Adrenal gland (tissue), 12 donors: ENCODE measurements around the gene IFNGR2. TPM values are rescaled to one million over a fixed set of nuclear protein-coding genes. Genes with fewer than 3 reads are reported as not detected.
"Not testable (repeated sequence)": the region's sequence is repeated elsewhere in the genome, so short reads cannot be mapped to it uniquely, and the experiment has no call there.

ENCODE experiments used
- DNase-seq, 7 donors: peaks; one replicate each; pipeline ENCODE4 v3.0.0-alpha.2; 2019 to 2020
- H3K27ac ChIP-seq, 5 donors: fragments of 200-600 bp; sonication (generic) in 4 of 5; 1 replicate in 3 of 5; 2 replicates in 2 of 5; pipeline versions ENCODE4 v1.5.1 to v1.8.0; 2016 to 2020; ENCODE audit warnings: mild to moderate bottlenecking in 1 of 5
- H3K27me3 ChIP-seq: fragments of 200-600 bp; 2 replicates; pipeline ENCODE4 v1.8.0; 2021
- H3K36me3 ChIP-seq, 2 donors: fragments of 200-600 bp; replicated peaks in 1 of 2; 1 replicate in 1 of 2; 2 replicates in 1 of 2; pipeline versions ENCODE4 v1.5.1 to v1.8.0; 2018 to 2022
- H3K4me1 ChIP-seq, 2 donors: fragments of 200-600 bp; replicated peaks in 1 of 2; 1 replicate in 1 of 2; 2 replicates in 1 of 2; pipeline versions ENCODE4 v1.5.1 to v1.8.0; 2018 to 2021
- H3K4me3 ChIP-seq, 4 donors: fragments of 200-600 bp; sonication (generic) in 3 of 4; one replicate each; pipeline ENCODE4 v1.5.1; 2016 to 2018
- H3K9me3 ChIP-seq, 3 donors: fragments of 200-600 bp; sonication (generic) in 1 of 3; replicated peaks in 1 of 3; 1 replicate in 2 of 3; 2 replicates in 1 of 3; pipeline versions ENCODE4 v1.5.1 to v1.8.0; 2016 to 2021
- POLR2A ChIP-seq, 2 donors: fragments of 450-650 bp; IDR thresholded peaks; one replicate each; pipeline ENCODE4 v1.6.1; 2017; ENCODE audit warnings: antibody characterized with exemption in 2 of 2, mild to moderate bottlenecking in 2 of 2, moderate library complexity in 1 of 2
- WGBS, 4 donors: extraction: QIAGEN DNeasy Blood & Tissue Kit in 2 of 4; methylation state at CpG; one replicate each; pipeline versions ENCODE4 v1.1.5 to v1.1.7; 2013 to 2017; 5-methylcytosine and 5-hydroxymethylcytosine counted together
- intact Hi-C, 2 donors: fragments of 100-400 bp; cut with DNase I; formaldehyde crosslinking; loops; one replicate each; pipeline versions ENCODE4 v1.14.1 to v1.15.0; 2022 to 2023
- polyA plus RNA-seq, 3 donors: library from polyadenylated mRNA; stranded (reverse); fragments of 200-250 nt in 2 of 3; fragments of 350-450 nt in 1 of 3; fragmentation: Illumina TruSeq in 1 of 3; extraction: RNeasy Lipid Tissue Mini Kit (QIAGEN cat#74804) in 1 of 3; gene quantifications; one replicate each; pipeline ENCODE4 v1.2.3, GENCODE V29; 2013 to 2014
- total RNA-seq, 9 donors: library from RNA; depleted of rRNA in 4 of 9; stranded (reverse); fragments of >200 nt in 4 of 9; fragments of 120-200 nt in 1 of 9; fragmentation: NEBNext Ultra II Directional in 1 of 9; extraction: Animal tissue kit (Norgen Biotek cat#: 25700) in 1 of 9; gene quantifications; one replicate each; pipeline versions ENCODE4 v1.1.0 to v1.2.4, GENCODE V29; 2013 to 2023
- TF ChIP-seq, protein P1 (sequence below), 6 experiments: fragments of 450-650 bp in 4 of 6; fragments of 200-600 bp in 2 of 6; sonication (generic) in 1 of 6; IDR thresholded peaks; 1 replicate in 5 of 6; 2 replicates in 1 of 6; pipeline versions ENCODE4 v1.5.1 to v1.8.0; 2016 to 2021; ENCODE audit warnings: antibody characterized with exemption in 6 of 6, mild to moderate bottlenecking in 2 of 6, moderate library complexity in 1 of 6
- donor health status: healthy with polysubstance abuse.
- donor health status: Bipolar disorder and iron deficiency.
- donor health status: DM: yes; HTN: yes; CAD: no.
- donor health status: DM: no; HTN: no; CAD: no.
- donor health status: DM: no; HTN: no; CAD: no.
- donor health status: DM: yes; HTN: yes; CAD: no.

IFNGR2 gene
- total and polyA plus RNA-seq, 12 donors = 44.5 to 87.4 (median 59.4) TPM

DNA sequence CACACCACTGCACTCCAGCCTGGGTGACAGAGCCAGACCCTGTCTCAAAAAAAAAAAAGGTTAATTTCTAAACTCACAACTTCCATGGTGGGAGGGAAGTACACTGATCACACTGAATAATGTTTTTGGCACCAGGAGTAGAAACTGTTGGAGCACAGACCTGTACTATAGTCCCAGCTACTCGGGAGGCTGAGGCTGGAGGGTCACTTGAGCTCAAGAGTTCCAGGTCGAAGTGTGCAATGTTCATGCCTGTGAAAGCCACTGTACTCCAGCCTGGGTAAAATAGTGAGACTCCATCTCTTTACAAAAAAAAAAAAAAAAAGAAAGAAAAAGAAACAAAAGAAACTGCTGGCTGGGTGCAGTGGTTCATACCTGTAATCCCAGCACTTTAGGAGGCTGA, 41.3 kb downstream of the IFNGR2 start:
- TF ChIP-seq, protein P1, sequence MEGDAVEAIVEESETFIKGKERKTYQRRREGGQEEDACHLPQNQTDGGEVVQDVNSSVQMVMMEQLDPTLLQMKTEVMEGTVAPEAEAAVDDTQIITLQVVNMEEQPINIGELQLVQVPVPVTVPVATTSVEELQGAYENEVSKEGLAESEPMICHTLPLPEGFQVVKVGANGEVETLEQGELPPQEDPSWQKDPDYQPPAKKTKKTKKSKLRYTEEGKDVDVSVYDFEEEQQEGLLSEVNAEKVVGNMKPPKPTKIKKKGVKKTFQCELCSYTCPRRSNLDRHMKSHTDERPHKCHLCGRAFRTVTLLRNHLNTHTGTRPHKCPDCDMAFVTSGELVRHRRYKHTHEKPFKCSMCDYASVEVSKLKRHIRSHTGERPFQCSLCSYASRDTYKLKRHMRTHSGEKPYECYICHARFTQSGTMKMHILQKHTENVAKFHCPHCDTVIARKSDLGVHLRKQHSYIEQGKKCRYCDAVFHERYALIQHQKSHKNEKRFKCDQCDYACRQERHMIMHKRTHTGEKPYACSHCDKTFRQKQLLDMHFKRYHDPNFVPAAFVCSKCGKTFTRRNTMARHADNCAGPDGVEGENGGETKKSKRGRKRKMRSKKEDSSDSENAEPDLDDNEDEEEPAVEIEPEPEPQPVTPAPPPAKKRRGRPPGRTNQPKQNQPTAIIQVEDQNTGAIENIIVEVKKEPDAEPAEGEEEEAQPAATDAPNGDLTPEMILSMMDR (IDR thresholded peaks at IDR 0.05) = no peak
- TF ChIP-seq POLR2A (IDR thresholded peaks at IDR 0.05) = no peak
- Histone ChIP-seq H3K36me3 (peaks cover 0 to 6% of the 10 kb centered on the region in 2 donors), H3K27me3 (no peaks in the 10 kb centered on the region), H3K9me3 (no peaks in the 10 kb centered on the region), H3K4me3 (no peak overlapping the region), H3K4me1 (peaks cover 0 to 12% of the 10 kb centered on the region in 2 donors), H3K27ac (no peak overlapping the region)
- intact Hi-C loops = no loop called here
- WGBS, 4 donors = 45 to 90% (median 66%) methylated on average over 2 of the region's 2 CpGs
- DNase-seq = peak in 1 of 7 donors; percentile 11

- H3K9me3 ChIP-seq, H3K27ac ChIP-seq, H3K4me3 ChIP-seq, H3K27me3 ChIP-seq, H3K4me1 ChIP-seq, H3K36me3 ChIP-seq: not testable (repeated sequence)
- intact Hi-C loops = loop anchor here in 1 of 2 donors (2.0 kb wide), 1 partner anchor 246 kb away; no protein-coding TSS in a partner anchor
- peak in 1 of 7 donors; percentile 11 for DNase-seq
- WGBS, 4 donors = 91 to 97% (median 96%) methylated on average over 6 of the region's 6 CpGs
Observed at GRCh38 chr21:33446620-33447019, 43.4 kb downstream of the IFNGR2 start.

- Histone ChIP-seq H3K4me3 (no peak overlapping the region), H3K4me1 (no peaks in the 10 kb centered on the region), H3K27me3 (no peaks in the 10 kb centered on the region), H3K9me3 (no peaks in the 10 kb centered on the region), H3K36me3 (peaks cover 0 to 6% of the 10 kb centered on the region in 2 donors), H3K27ac (no peak overlapping the region)
- intact Hi-C loops = no loop called here
- TF ChIP-seq, protein P1 (IDR thresholded peaks at IDR 0.05) = no peak
- TF ChIP-seq POLR2A (IDR thresholded peaks at IDR 0.05) = no peak
- WGBS, 4 donors = 67 to 72% (median 69%) methylated on average over 4 of the region's 4 CpGs
- no peak for DNase-seq
Observed at GRCh38 chr21:33449616-33450015, 46.4 kb downstream of the IFNGR2 start.

DNA sequence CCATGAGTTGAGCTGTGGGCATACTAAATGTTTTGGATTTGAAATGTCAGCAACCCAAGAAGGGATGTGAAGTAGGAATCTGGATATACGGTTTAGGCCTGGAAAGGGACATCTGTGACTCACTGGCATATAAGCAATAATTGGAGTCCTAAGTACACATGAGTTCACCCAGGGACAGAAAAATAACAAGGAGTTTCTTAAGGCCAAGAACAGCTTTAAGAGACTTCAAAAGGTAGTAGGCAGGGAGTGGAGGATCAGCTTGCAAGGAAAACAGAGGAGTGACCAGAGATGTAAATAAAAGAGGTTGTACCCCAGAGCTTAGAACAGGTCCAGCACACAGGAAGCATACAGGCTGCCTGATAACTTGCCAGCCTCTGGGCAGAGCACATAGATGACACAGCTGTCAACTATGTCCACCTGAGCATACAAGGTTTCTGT, 48.4 kb downstream of the IFNGR2 start:
- TF ChIP-seq, protein P1 (IDR thresholded peaks at IDR 0.05) = no peak
- TF ChIP-seq POLR2A (IDR thresholded peaks at IDR 0.05) = no peak
- H3K9me3 ChIP-seq = no peaks in the 10 kb centered on the region
- no peaks in the 10 kb centered on the region for H3K27me3 ChIP-seq
- DNase-seq = peak in 1 of 7 donors; percentile 3
- 81 to 89% (median 87%) methylated on average over 1 of the region's 1 CpG for WGBS, 4 donors
- peaks cover 0 to 13% of the 10 kb centered on the region in 2 donors for H3K36me3 ChIP-seq
- no peak overlapping the region for H3K4me3 ChIP-seq
- no peak overlapping the region for H3K27ac ChIP-seq
- intact Hi-C loops = no loop called here
- H3K4me1 ChIP-seq = no peaks in the 10 kb centered on the region

- H3K4me1 ChIP-seq = no peaks in the 10 kb centered on the region
- no peaks in the 10 kb centered on the region for H3K9me3 ChIP-seq
- no peak overlapping the region for H3K4me3 ChIP-seq
- no peak overlapping the region for H3K27ac ChIP-seq
- WGBS, 4 donors = 93 to 98% (median 96%) methylated on average over 3 of the region's 3 CpGs
- intact Hi-C loops = no loop called here
- H3K27me3 ChIP-seq = no peaks in the 10 kb centered on the region
- peaks cover 0 to 13% of the 10 kb centered on the region in 2 donors for H3K36me3 ChIP-seq
- TF ChIP-seq POLR2A (IDR thresholded peaks at IDR 0.05) = no peak
- TF ChIP-seq, protein P1 (IDR thresholded peaks at IDR 0.05) = no peak
- DNase-seq = peak in 1 of 7 donors; percentile 4
Observed at GRCh38 chr21:33452362-33452761, 49.1 kb downstream of the IFNGR2 start.
